ENCODE results near the gene OTUD6A.
"Not testable (repeated sequence)": the region's sequence is repeated elsewhere in the genome, so short reads cannot be mapped to it uniquely, and the experiment has no call there.

The OTUD6A gene

DNA sequence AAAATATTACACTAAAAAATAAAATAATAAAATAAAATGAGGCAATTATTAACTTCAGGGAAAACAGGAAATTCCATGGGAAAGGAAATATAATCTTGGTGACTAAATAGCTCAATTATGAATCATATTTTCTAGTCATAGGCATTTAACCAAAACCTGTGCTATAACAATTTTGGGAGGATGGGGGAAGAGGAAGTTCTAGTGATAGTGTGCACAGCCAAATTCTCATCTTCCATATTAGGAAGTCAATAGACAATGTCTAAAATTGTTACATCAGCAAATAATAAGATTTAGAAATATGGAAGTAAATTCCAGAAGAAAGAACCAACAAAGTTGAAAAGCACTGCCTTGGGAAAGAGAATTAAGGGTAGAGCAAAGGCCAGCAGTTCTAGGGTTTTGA, 15.3 kb upstream of the OTUD6A start:
- DNase-seq = no peak
- no peak for ATAC-seq

DNA sequence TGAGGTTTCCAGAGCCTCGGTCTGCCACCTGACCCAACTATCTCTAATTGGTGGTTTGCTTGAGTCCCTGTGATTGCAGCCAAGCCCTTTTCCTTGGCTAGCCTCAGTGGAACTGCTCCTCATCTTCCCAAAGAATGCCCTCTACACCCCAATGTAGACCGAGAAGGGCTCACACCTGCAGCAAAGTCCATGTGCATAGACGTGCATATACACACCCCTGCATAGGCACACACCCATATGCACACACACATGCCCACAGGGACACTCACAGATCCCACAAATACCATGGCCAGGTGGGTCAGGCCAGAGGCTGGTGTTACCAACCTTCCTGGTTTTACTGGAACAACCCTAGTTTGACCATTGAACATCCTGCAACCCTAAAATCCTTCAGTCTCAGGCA, 12.9 kb upstream of the OTUD6A start:
- DNase-seq (no peak), ATAC-seq (no peak)

GRCh38 chrX:70049925-70050324, 12.3 kb upstream of the OTUD6A start, which contains the start of gene AWAT2:
AWAT2 (minus strand) TSS chrX:70049938; CDS start chrX:70049932, 6 bp downstream.
- no peak for DNase-seq
- no peak for ATAC-seq

GRCh38 chrX:70052895-70053615, 9.2 kb upstream of the OTUD6A start:
- ATAC-seq = no peak

GRCh38 chrX:70054391-70054790, 7.9 kb upstream of the OTUD6A start:
- DNase-seq = no peak
- no peak for ATAC-seq

More at GRCh38 chrX:70052895-70053615, 9.2 kb upstream of the OTUD6A start:
- no peak for DNase-seq

- no peak for DNase-seq
Measured at GRCh38 chrX:70062961-70063550, 799 bp downstream of the OTUD6A start.

DNA sequence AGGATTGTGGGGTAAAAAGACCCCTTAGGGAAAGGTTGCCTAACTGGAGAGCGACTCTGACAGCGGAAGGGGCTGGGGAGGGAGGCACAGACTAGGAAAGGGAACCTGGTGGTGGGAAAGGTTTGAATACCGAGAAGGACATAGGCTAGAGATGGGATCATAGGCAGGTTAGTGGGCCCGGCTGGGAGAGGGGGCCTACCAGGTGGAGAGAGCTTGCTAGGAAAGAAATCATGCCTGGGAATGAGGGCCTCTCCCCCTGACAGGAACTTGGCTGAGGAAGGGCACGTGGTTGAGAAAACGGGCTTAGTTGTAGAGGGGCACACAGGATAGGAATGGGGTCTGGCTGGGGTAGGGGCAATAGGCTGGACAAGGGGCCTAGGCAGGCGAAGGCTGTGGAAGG, 4.4 kb downstream of the OTUD6A start:
- DNase-seq (no peak), ATAC-seq (no peak)

More at GRCh38 chrX:70062961-70063550, 799 bp downstream of the OTUD6A start:
- no peak for ATAC-seq

- ATAC-seq = no peak
- DNase-seq = no peak
Measured at GRCh38 chrX:70079297-70079696, 17.0 kb downstream of the OTUD6A start.

GRCh38 chrX:70079870-70080269, 17.6 kb downstream of the OTUD6A start:
- no peak for ATAC-seq
- DNase-seq = no peak

- DNase-seq (no peak), ATAC-seq (no peak)
Measured at GRCh38 chrX:70082723-70083122, 20.5 kb downstream of the OTUD6A start.

GRCh38 chrX:70084592-70085240, 22.5 kb downstream of the OTUD6A start:
- no peak for DNase-seq
- ATAC-seq = no peak

DNA sequence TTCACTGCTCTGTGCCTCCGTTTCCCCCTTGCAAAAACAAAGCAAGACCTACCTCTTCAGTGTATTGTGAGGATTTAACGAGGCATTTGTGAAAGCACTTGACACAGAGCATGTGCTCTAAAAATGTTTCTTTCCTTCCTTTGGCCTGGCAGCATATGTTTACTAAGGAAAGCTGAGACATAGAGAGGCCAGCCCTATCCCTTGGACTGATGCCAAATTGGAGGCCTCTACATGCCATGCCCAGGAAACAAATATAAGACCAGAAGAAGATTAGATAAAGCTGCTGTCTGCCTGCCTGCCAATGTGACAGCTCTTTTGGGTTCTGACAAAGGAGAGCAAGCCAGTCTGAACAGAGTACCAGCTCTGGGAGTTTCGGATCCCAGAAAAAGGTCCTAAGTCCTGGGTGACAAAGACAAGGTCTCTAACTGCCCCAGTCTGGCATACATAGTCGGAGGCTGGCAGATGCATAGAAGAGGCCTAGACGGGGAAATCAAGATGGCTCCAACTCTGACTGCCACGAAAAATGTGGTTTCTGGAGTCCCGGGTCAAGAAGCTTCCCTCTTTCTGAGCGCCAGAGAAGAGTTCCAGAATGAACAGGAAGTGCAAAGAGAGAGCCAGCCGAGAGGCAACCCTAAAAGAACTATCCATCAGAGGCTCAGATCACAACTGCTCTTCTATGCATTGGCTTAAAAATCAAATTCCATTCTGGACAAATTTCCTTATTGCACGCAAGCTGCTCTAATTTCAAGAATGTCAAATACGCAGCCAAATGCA, 25.8 kb downstream of the OTUD6A start:
- ATAC-seq (no peak), DNase-seq (no peak)

DNA sequence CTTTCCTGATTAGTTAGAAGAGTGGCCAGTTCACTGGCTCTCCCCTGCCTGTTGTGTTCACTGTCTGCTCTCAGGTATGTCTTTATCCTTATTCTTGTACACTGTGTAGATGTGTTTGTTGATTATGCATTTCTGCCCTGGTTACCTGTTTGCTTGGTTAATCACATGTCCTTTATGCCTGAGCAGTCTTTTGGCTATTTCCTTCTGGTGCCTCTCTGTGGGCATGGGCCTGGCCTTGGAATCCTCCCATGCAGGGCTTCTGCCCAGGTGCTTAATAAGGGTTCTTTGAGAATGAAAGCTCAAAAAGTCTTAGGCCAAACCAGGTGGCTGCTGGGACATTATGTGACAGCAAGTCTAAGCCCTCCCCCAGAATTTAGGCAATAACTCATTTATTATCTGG, 26.5 kb downstream of the OTUD6A start:
- DNase-seq (no peak), ATAC-seq (no peak)

DNA sequence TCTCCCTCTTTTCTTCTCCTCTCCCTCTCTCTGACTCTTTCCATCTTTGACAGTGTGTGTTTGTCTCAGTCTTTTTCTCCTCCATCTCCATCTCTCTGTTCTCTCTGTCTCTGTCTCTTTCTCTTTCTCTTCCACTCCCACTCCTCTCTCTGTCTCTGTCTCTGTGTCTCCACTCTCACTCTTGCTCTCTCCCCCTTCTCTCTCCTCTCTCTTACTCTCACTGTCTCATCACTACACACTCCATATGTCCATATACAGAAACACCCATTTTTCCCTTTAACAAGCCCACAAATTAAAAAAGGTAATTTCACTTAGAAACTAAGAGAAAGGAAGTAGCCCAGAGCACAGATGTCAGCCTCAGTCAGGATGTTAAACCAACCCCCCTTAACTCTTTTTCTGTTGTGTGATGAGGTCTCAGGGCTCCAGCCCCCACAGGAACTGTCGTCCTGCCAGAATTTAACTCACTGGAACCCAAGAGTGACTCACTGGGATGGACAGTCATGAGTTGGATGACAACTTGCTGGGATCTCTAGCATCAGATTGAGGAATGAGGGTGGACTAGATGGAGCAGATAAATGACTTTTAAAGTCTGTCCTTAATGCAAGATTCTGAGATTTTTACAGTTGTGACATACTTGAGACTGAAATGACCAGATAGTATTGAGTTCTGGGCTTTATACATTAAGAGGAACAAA, 27.5 kb downstream of the OTUD6A start:
- ATAC-seq (no peak), DNase-seq (no peak)

DNA sequence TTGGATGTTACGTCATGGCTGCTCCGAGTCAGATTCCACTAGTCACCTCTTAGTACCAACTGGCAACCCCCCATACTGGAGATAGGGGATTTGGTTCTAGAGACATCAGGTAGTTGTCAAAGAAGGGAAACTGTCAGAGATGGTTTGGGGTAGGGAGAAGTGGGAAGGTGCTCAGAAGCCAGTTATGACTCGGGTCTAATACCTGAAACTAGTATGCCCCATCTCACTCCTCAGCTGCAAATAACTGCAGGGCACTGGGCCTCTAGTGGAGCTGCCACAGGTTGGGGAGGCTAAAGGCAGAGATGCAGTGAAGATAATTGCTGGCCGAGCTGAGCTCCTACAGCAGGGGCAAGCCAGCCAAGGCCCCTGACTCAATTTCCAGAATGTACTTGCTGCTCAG, 30.0 kb downstream of the OTUD6A start:
- no peak for ATAC-seq
- no peak for DNase-seq

- ATAC-seq = no peak
- no peak for DNase-seq
Measured at GRCh38 chrX:70096052-70096451, 33.8 kb downstream of the OTUD6A start.

GRCh38 chrX:70105229-70105628, 43.0 kb downstream of the OTUD6A start:
- DNase-seq = no peak
- no peak for ATAC-seq

DNA sequence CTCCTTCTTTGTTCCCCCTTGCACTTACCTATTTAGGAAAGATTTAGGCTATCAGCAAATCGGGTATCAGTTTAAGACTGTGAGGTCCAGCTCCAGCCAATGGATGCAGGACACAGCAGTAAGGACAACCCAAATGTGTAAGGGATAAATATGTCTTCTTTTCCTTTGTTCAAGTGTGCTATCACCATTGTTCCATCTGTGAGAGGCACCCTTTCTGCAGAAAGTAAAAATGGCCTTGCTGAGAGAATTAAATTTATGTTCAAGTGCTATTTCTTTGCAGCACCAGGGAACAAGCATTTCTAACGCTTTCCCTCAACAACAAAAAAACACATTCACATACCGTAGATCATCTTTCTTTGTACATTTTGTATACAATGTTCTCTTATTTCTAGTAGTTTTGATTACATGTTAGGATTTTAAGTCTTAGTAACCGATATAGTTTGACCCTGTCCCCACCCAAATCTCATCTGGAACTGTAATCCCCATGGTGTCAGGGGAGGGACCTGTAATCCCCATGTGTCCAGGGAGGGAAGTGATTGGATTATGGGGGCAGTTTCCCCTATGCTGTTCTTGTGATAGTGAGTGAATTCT, 49.3 kb downstream of the OTUD6A start:
- ATAC-seq, DNase-seq: not testable (repeated sequence)
